ENCODE measurements around the gene RAB4A.

- TF ChIP-seq CTCF (IDR thresholded peaks at IDR 0.05), result no peak
- no peak for TF ChIP-seq POLR2A (IDR thresholded peaks at IDR 0.05)
Observed at GRCh38 chr1:229354226-229354625, 83.3 kb downstream of the RAB4A start.
